GM19025 (cell line): ENCODE measurements around the gene PDE4D.
"Not testable (repeated sequence)": the region's sequence is repeated elsewhere in the genome, so short reads cannot be mapped to it uniquely, and the experiment has no call there.

ENCODE experiments used
- ATAC-seq: cut with Tn5 transposase; IDR thresholded peaks from one replicate; pipeline ENCODE4 v1.9.1; 2021; ENCODE audit warnings: mild to moderate bottlenecking, low read depth, moderate library complexity; ENCODE audit not compliant: unreplicated experiment

PDE4D gene

DNA sequence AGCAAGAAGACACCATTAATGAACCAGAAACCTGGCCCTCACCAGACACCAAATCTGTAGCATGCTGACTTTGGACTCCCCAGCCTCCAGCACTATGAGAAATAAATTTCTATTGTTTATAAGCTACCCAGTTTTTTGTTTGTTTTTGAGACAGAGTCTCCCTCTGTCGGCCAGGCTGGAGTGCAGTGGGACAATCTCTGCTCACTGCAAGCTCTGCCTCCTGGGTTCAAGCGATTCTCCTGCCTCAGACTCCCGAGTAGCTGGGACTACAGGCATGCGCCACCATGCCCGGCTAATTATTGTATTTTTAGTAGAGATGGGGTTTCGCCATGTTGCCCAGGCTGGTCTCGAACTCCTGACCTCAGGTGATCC, 227.7 kb downstream of the PDE4D start:
- ATAC-seq: not testable (repeated sequence)

DNA sequence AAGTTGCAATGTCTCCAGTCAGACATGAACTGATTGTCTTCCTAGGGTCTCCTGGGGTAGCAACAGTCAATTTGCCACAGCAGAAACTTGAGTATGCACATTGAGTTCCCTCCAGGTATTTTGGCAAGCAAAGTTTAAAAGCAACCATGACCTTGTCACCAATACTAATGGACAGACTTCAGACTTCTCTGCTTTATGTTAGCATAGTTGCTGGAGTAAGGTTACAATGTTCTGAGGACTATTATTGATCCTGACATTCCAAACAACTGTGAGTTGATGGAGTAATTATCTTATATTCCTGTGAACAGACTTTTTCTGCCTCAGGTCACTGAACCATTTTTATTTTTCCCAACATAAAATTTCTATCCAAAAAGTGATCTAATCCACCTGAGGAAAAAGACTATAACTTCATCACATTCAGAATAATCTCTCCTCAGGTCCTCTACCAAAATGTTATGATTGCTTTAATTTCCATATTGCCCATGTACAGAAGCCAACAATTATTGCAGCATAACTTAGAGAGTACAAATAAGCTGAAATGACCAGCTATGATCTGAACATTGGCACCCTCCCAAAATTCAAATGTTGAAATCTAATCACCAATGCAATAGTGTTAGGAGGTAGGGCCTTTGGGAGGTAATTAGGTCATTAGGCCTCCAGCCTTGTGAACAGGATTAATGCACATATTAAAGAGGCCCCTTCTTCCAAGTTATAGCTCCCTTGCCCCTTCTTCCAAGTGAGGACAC, 228.3 kb downstream of the PDE4D start:
- ATAC-seq: no peak

DNA sequence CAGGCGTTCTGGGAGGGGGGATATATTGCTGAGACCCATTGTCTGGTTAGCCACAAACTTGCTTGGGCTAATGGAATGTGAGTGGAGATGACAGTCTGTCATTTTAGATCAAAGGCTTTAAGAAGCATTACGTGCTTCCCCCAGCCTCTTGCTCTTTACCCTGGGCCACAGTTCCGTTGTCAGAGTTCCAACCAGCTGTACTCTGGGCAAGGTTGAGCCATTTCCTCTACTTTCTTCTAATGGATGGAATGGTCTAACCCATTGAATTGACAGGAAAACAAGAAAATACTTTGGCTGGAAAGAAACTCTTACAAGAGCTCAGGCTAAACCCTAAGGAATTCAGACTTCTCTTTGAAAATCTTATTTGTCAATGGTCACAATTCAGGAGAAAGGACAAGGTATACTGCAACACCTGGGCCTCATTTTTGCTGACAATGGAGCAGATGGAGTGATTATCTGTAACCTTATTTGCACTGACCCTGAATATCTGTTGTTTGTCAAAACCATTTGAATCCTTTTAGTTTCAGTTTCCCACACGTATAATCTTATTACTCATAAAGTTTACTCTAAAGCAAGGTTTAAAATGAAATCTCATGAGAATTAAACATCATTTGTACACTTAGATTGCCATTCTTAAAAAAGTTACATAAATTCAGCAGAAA, 231.4 kb downstream of the PDE4D start:
- ATAC-seq: no peak

GRCh38 chr5:59661311-59661710, 232.2 kb downstream of the PDE4D start:
- ATAC-seq: no peak

GRCh38 chr5:59660737-59661136, 232.8 kb downstream of the PDE4D start:
- no peak for ATAC-seq

- ATAC-seq: no peak
Measured at GRCh38 chr5:59656351-59657254, 236.9 kb downstream of the PDE4D start.

DNA sequence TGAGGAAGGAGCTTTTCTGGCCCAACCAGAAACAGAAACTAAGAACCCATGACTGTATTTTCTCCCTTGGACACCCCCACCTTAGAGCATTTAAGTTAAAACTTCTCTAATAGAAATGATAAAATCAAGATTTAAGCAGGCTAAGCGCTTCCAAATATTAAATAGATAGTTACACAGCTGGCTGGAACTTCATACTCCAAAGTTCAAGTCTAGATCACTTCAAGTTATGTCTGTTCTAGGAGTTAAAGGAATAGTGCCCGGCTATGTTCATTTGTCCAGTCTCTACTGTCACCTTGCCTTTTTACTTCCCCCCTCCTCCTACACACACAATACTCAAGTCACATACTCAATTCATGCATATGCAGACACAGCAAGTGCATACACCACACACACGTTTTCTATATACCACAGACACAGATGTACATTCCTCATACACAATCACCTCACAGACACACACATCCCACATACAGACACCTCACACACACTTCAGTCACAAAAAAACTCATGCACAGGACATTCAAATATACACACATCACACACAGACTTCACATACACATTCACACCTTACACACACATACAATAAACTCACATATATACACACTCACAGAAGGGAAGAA, 237.7 kb downstream of the PDE4D start:
- no peak for ATAC-seq

GRCh38 chr5:59654691-59655090, 238.8 kb downstream of the PDE4D start:
- no peak for ATAC-seq

DNA sequence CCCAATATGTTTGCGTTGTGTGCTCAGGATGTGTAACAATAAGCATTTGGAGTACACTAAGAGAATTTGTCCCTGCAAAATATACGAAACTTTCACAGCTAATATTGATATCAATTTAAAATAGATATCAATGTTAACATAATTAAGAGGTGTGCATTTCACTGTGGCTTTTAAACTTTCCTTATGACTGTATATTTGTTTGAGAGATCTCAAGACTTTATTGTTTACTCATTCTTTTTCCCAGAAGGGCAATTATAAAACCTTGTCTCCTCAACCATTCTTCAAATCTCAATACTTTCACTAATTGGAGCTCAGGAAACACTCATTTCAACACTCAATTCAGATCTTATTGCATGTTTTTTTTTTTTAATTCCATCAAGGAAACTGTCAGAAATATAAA, 241.1 kb downstream of the PDE4D start:
- ATAC-seq: no peak

DNA sequence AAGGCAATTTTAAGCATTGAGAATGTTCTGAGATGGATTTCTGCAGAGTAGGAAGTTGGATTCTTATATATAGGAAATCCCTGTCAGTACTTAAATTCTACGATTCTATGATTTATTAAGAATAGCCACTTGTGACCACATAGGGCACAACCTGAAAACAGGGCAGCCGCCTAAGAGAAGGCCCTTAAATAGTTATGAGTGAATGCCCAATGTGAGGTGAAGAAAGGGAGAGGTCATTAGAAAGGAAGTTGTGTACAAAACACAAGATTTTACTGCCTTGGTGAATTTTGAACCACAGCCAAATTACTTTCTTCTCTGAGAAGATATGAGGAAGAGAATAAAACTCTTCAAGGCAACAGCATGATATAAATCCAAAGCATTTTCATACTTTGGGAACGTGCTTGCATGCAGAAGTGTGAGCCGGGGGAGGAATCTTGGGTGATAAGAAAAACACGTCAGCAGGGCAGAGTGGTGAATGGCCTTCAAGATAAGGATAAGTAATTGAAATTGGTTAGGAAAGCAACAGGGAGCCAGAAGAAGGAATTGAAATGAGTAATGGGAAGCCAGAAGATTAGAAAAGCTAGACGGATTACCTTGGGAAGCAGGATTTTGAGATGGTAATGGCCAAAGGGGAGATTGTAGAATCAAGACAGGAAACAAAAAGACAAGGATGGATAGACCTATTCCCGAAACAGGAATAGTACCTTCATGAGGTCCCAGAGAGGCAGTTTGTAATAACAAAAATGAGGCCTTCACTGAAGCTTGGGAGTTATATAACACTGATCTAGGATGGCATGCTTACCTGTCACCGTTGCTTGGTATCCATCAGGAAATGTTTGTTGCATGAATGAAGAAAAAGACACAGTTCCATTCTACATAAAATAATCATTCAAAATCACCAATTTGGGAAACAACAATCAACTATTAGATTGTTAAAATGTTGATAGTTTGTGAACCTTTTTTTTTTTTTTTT, 244.3 kb downstream of the PDE4D start:
- ATAC-seq: no peak

DNA sequence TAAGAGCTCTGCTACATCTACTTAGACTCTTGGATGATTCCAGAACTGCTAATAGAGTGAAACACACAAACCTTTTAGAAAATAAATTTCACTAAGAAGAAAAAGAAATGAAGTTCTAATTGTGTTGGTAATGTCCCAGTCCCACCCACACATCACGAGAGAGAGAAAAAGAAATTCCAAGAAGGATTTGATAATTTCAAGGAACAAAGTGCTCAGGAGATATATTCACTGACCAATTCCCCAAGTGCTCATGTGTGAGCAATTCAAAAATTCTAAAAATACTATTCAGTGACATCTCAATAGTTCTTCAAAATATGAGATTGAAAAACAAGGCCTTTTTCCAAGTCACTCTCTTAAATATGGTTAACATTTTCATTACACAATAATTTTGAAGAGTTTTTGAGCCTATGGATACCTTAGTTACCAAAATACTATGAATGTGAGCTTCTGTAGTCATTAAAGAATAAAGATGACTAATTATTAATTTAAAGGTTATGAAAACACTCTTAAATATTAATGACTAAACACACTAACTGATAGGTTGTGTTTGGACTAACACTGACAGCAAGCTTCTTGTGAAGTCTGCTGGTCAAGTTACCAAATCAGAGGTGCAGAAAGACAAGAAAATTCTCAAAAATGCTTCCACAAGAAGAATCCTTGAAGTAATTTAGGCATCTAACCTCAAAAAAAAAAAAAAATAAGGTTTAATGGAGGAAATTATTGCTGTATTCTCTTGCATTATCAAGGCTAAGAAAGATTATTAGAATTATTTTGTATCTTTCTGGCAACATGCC, 245.3 kb downstream of the PDE4D start:
- ATAC-seq: no peak

DNA sequence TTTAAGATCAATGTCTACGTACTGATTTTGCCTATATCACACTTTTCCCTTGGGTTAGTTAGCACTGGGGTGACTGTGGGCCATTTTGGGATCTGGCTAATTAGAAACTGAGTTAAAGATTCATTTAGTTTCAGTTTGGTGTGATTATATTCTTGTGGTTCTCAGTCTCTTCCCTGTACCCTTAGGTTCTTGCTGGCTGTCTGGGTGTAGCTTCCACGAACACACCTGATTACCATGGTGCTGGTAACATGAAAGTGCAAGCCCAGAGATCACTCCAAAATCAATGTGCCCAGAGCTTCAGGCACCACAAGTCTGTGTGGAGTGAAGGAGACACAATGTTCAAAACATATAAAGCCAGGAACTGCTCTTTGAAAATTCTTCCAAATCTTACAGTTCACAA, 248.1 kb downstream of the PDE4D start:
- no peak for ATAC-seq

- ATAC-seq: no peak
Measured at GRCh38 chr5:59640411-59640810, 253.1 kb downstream of the PDE4D start.

GRCh38 chr5:59637884-59638580, 255.5 kb downstream of the PDE4D start:
- no peak for ATAC-seq

DNA sequence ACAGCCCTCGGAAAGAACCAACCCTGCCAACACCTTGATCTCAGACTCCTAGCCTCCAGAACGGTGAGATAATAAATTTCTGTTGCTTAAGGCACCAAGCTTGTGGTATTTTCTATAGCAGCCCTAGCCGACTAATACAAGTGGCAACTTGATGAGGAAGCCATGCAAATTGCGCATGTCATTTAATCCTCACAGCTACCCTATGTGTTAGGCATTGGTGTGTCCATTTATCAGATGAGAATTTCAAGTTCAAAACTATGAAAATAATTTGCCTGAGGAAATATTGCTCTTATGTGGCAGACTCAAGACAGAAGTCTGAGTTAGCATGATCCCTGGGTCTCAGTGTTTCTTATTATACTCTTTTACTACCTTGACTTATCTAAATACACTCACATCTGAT, 264.0 kb downstream of the PDE4D start:
- ATAC-seq: no peak

GRCh38 chr5:59628062-59628828, 265.3 kb downstream of the PDE4D start:
- no peak for ATAC-seq

DNA sequence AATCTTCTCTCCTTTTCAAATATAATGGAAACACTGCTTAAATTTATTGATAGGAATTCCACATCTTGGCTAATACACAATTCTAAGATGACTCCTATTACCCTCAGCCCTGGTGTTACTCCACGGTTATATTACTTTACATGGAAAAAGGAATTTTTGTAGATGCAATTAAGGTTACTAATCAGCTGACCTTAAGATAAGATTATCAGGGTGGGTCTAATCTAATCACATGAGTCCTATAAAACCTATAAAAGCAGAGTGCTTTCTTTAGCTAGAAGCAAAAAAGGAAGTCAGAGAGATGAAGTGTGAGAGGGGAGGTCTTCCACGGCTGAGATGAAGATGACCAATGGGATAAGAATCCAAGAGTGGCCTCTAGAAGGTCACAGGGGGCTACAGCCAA, 268.6 kb downstream of the PDE4D start:
- no peak for ATAC-seq

DNA sequence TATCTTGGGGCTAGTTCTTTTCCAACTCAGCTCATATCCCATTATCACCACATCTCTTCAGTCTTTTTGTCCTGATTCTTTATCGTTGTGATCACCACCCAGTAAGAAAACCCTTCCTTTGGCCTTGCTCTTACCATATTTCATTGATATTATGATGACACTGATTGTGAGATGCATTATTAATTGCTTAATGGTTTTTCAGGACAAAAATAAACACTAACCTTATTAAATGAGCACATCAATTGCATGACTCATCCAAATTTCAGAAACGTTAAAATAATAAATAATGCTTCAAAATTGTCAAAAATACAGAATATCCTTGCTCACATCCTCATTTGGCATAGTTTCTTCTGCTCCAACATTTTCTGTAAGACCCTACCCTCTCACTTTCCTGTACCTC, 270.7 kb downstream of the PDE4D start:
- ATAC-seq: no peak
